Panc1 (cell line): Measurements from ENCODE around the gene SMURF2. TPM values are rescaled to one million over a fixed set of nuclear protein-coding genes. Genes with fewer than 3 reads are reported as not detected.

Experiments used
- ATAC-seq: fragments of 200-7000 bp; cut with Tn5 transposase; 2 replicates; pipeline ENCODE4 v1.9.1; 2020; ENCODE audit warnings: mild to moderate bottlenecking, moderate library complexity
- BruUV-seq: library from RNA; stranded (reverse); fragments of 400-500 nt; replicated peaks from 2 replicates; lab custom pipeline; 2021; lab: Mats Ljungman, UMichigan
- CTCF ChIA-PET: fragments of 300-600 bp; sonication (Branson Sonifier 250); formaldehyde crosslinking; loops from one replicate; lab custom pipeline; 2022; ENCODE audit warnings: antibody characterized with exemption; lab: Charles Lee
- POLR2A ChIA-PET: fragments of 300-600 bp; sonication (Branson Sonifier 250); formaldehyde crosslinking; loops from one replicate; lab custom pipeline; 2022; ENCODE audit warnings: antibody characterized with exemption; lab: Charles Lee
- DNase-seq: peaks from one replicate; pipeline ENCODE4 v3.0.0-alpha.2; 2010; ENCODE audit warnings: low read depth, low spot score
- H3K27ac ChIP-seq: 2 replicates; pipeline ENCODE4 v1.5.1; 2011; ENCODE audit warnings: mild to moderate bottlenecking, low read length, inconsistent platforms
- H3K27me3 ChIP-seq: fragments of 200-500 bp; sonication (Bioruptor generic); 2 replicates; pipeline ENCODE4 v1.6.0; 2014; ENCODE audit warnings: low read length, inconsistent platforms; ENCODE audit not compliant: control insufficient read depth, insufficient read depth
- H3K36me3 ChIP-seq: fragments of 200-500 bp; sonication (Bioruptor generic); 2 replicates; pipeline ENCODE4 v1.5.1; 2014; ENCODE audit warnings: inconsistent platforms, mild to moderate bottlenecking, low read length, moderate library complexity; ENCODE audit not compliant: control insufficient read depth, insufficient read depth
- H3K4me1 ChIP-seq: 2 replicates; pipeline ENCODE4 v1.5.1; 2011; ENCODE audit warnings: inconsistent platforms, mild to moderate bottlenecking, low read length, moderate library complexity; ENCODE audit not compliant: control insufficient read depth, insufficient read depth
- H3K4me3 ChIP-seq, 2 experiments: 2 replicates each; pipeline ENCODE4 v1.5.1; 2011 to 2012; ENCODE audit warnings: low read depth in 2 of 2, low read length in 2 of 2, mild to moderate bottlenecking in 2 of 2, inconsistent platforms in 1 of 2, moderate library complexity in 1 of 2
- H3K9me3 ChIP-seq: fragments of 200-500 bp; sonication (Bioruptor generic); 2 replicates; pipeline ENCODE4 v1.5.1; 2014; ENCODE audit warnings: low read depth, mild to moderate bottlenecking, inconsistent platforms, low read length, moderate library complexity; ENCODE audit not compliant: control insufficient read depth, insufficient read depth
- CTCF ChIP-seq: fragments of 450-650 bp; IDR thresholded peaks from 2 replicates; pipeline ENCODE4 v1.5.1; 2017; ENCODE audit warnings: mild to moderate bottlenecking
- POLR2AphosphoS5 ChIP-seq: IDR thresholded peaks from 2 replicates; pipeline ENCODE4 v1.6.1; 2012; ENCODE audit warnings: mild to moderate bottlenecking, low read depth, low read length, moderate library complexity
- REST ChIP-seq, 2 experiments: IDR thresholded peaks; 2 replicates each; pipeline ENCODE4 v1.6.1; 2011 to 2012; ENCODE audit warnings: low read depth in 2 of 2, control low read depth in 1 of 2, low read length in 1 of 2, mild to moderate bottlenecking in 1 of 2, moderate library complexity in 1 of 2; ENCODE audit not compliant: insufficient read depth in 1 of 2
- SIN3A ChIP-seq: IDR thresholded peaks from 2 replicates; pipeline ENCODE4 v1.6.1; 2012; ENCODE audit warnings: low read depth, mild to moderate bottlenecking, low read length, moderate library complexity, borderline replicate concordance; ENCODE audit not compliant: insufficient read depth
- TCF7L2 ChIP-seq: IDR thresholded peaks from 2 replicates; pipeline ENCODE4 v1.6.1; 2011; ENCODE audit warnings: mild to moderate bottlenecking, low read depth, low read length, inconsistent platforms
- in situ Hi-C: cut with HindIII; loops from 2 replicates; pipeline ENCODE4 v1.10.0; 2016; ENCODE audit warnings: low sequenced_read_pairs, low pct_unique_long_range_greater_than_20kb
- intact Hi-C: fragments of 100-400 bp; cut with micrococcal nuclease; formaldehyde crosslinking; loops from one replicate; pipeline ENCODE4 v1.10.0; 2022; ENCODE audit not compliant: unreplicated experiment
- total RNA-seq: library from RNA; stranded (reverse); gene quantifications from one replicate; pipeline ENCODE4 v1.2.1, GENCODE V29; 2021; ENCODE audit not compliant: unreplicated experiment

Gene SMURF2
- total RNA-seq, 1 experiment from 2014 or later: 21.3 TPM

GRCh38 chr17:64503821-64504768 lies 158.0 kb downstream of the SMURF2 start:
- DNase-seq: no peak
- ChIA-PET CTCF (no interaction called here), POLR2A (interaction anchor here (0.7 kb wide), 1 partner anchor 149 kb away, joined by 4 read pairs; no protein-coding TSS in a partner anchor)
- in situ Hi-C loops (no loop called here), intact Hi-C loops (no loop called here)
- BruUV-seq: no TSS peak
- TF ChIP-seq CTCF: no peak
- no peak for TF ChIP-seq TCF7L2
- TF ChIP-seq SIN3A: no peak
- TF ChIP-seq POLR2AphosphoS5: no peak
- no peak for TF ChIP-seq REST (IDR thresholded peaks at IDR 0.05; ENCODE audit: insufficient read depth in 1 of 2, low read depth in 2 of 2, low read length in 1 of 2)
- Histone ChIP-seq H3K36me3 (peaks cover 80% of the 10 kb centered on the region), H3K9me3 (no peaks in the 10 kb centered on the region), H3K27me3 (no peaks in the 10 kb centered on the region), H3K4me3 (peak overlapping the region; percentile 88 to 99), H3K4me1 (peaks cover 43% of the 10 kb centered on the region), H3K27ac (peak overlapping the region; percentile 82)
- ATAC-seq: no peak

- CTCF ChIA-PET: no interaction called here
- in situ Hi-C loops: no loop called here
Measured at GRCh38 chr17:64503341-64503740, 158.8 kb downstream of the SMURF2 start.

More at GRCh38 chr17:64503341-64503740, 158.8 kb downstream of the SMURF2 start:
- no peaks in the 10 kb centered on the region for H3K9me3 ChIP-seq
- H3K4me3 ChIP-seq: no peak overlapping the region; a peak in 2 of 4 replicates
- BruUV-seq: no TSS peak
- peaks cover 83% of the 10 kb centered on the region for H3K36me3 ChIP-seq
- no peak overlapping the region for H3K27ac ChIP-seq
- no peak for DNase-seq
- no peaks in the 10 kb centered on the region for H3K27me3 ChIP-seq
- peaks cover 44% of the 10 kb centered on the region for H3K4me1 ChIP-seq
- TF ChIP-seq SIN3A: no peak
- no peak for TF ChIP-seq CTCF
- TF ChIP-seq POLR2AphosphoS5: no peak; the same call in 1 of the 2 replicates
- TF ChIP-seq TCF7L2: no peak
- no peak for TF ChIP-seq REST (IDR thresholded peaks at IDR 0.05; ENCODE audit: insufficient read depth in 1 of 2, low read depth in 2 of 2, low read length in 1 of 2)
- intact Hi-C loops: no loop called here
- POLR2A ChIA-PET: no interaction called here
- no peak for ATAC-seq
